Ectodermal cell (in vitro differentiated cells): Measurements from ENCODE around the gene DOK5.

Experiments
- H3K27ac ChIP-seq: 2 replicates; pipeline ENCODE4 v1.7.0; 2013; ENCODE audit warnings: mild to moderate bottlenecking, low read depth, low read length; ENCODE audit not compliant: insufficient read depth, poor library complexity, severe bottlenecking
- H3K27me3 ChIP-seq: 2 replicates; pipeline ENCODE4 v1.7.0; 2013; ENCODE audit warnings: mild to moderate bottlenecking, low read length; ENCODE audit not compliant: insufficient read depth, control insufficient read depth, poor library complexity, severe bottlenecking
- H3K36me3 ChIP-seq: one replicate; pipeline ENCODE4 v1.7.0; 2013; ENCODE audit warnings: low read length; ENCODE audit not compliant: control insufficient read depth, insufficient read depth
- H3K4me1 ChIP-seq: one replicate; pipeline ENCODE4 v1.7.0; 2013; ENCODE audit warnings: low read length; ENCODE audit not compliant: control insufficient read depth, insufficient read depth
- H3K4me3 ChIP-seq: 2 replicates; pipeline ENCODE4 v1.7.0; 2013; ENCODE audit warnings: low read depth, low read length, control low read depth; ENCODE audit not compliant: insufficient read depth
- H3K9me3 ChIP-seq: 2 replicates; pipeline ENCODE4 v1.7.0; 2013; ENCODE audit warnings: mild to moderate bottlenecking, low read length, moderate library complexity; ENCODE audit not compliant: control insufficient read depth
- WGBS, 2 experiments: methylation state at CpG; one replicate each; pipeline ENCODE4 v1.1.7; 2013; ENCODE audit warnings: missing lambda C conversion rate in 2 of 2; 5-methylcytosine and 5-hydroxymethylcytosine counted together

DOK5 gene

GRCh38 chr20:54650052-54650719, 174.8 kb downstream of the DOK5 start:
- Histone ChIP-seq H3K9me3 (no peaks in the 10 kb centered on the region), H3K4me1 (peaks cover 7% of the 10 kb centered on the region), H3K4me3 (no peak overlapping the region), H3K27me3 (no peaks in the 10 kb centered on the region), H3K27ac (no peak overlapping the region), H3K36me3 (no peaks in the 10 kb centered on the region)
- WGBS, 2 experiments, result 61 to 65% methylated on average over 3 to 4 of the region's 4 CpGs

- 90 to 99% methylated on average over 3 of the region's 3 CpGs for WGBS, 2 experiments
- no peaks in the 10 kb centered on the region for H3K27me3 ChIP-seq
- peaks cover 7% of the 10 kb centered on the region for H3K4me1 ChIP-seq
- no peak overlapping the region for H3K4me3 ChIP-seq
- no peak overlapping the region for H3K27ac ChIP-seq
- no peaks in the 10 kb centered on the region for H3K9me3 ChIP-seq
- no peaks in the 10 kb centered on the region for H3K36me3 ChIP-seq
Observed at GRCh38 chr20:54651252-54651651, 175.9 kb downstream of the DOK5 start.

GRCh38 chr20:54654450-54654849, 179.1 kb downstream of the DOK5 start:
- no peaks in the 10 kb centered on the region for H3K27me3 ChIP-seq
- no peaks in the 10 kb centered on the region for H3K36me3 ChIP-seq
- H3K4me1 ChIP-seq, result peaks cover 7% of the 10 kb centered on the region
- H3K9me3 ChIP-seq, result no peaks in the 10 kb centered on the region
- no peak overlapping the region for H3K4me3 ChIP-seq
- WGBS, 2 experiments, result 56 to 69% methylated on average over 4 of the region's 4 CpGs
- no peak overlapping the region for H3K27ac ChIP-seq

- Histone ChIP-seq H3K27ac (no peak overlapping the region), H3K4me1 (peaks cover 17% of the 10 kb centered on the region), H3K9me3 (no peaks in the 10 kb centered on the region), H3K4me3 (no peak overlapping the region), H3K36me3 (no peaks in the 10 kb centered on the region), H3K27me3 (no peaks in the 10 kb centered on the region)
- WGBS, 2 experiments, result 77 to 86% methylated on average over 2 of the region's 2 CpGs
Observed at GRCh38 chr20:54657268-54657826, 182.0 kb downstream of the DOK5 start.

GRCh38 chr20:54658525-54658924, 183.1 kb downstream of the DOK5 start:
- Histone ChIP-seq H3K4me1 (peaks cover 28% of the 10 kb centered on the region), H3K27me3 (no peaks in the 10 kb centered on the region), H3K4me3 (no peak overlapping the region), H3K36me3 (no peaks in the 10 kb centered on the region), H3K9me3 (no peaks in the 10 kb centered on the region), H3K27ac (no peak overlapping the region)
- WGBS, 2 experiments, result 89 to 96% methylated on average over 5 of the region's 5 CpGs

GRCh38 chr20:54661265-54661664, 185.9 kb downstream of the DOK5 start:
- peak overlapping the region; percentile 85 for H3K27ac ChIP-seq
- no peaks in the 10 kb centered on the region for H3K9me3 ChIP-seq
- WGBS, 2 experiments, result 64 to 70% methylated on average over 2 of the region's 3 CpGs
- H3K4me1 ChIP-seq, result peaks cover 21% of the 10 kb centered on the region
- no peak overlapping the region for H3K4me3 ChIP-seq
- H3K36me3 ChIP-seq, result no peaks in the 10 kb centered on the region
- H3K27me3 ChIP-seq, result no peaks in the 10 kb centered on the region

- Histone ChIP-seq H3K4me3 (no peak overlapping the region), H3K27me3 (no peaks in the 10 kb centered on the region), H3K36me3 (no peaks in the 10 kb centered on the region), H3K27ac (peak overlapping the region; percentile 85), H3K9me3 (no peaks in the 10 kb centered on the region), H3K4me1 (peaks cover 21% of the 10 kb centered on the region)
- WGBS, 2 experiments, result 1 to 2% methylated on average over 8 of the region's 8 CpGs
Observed at GRCh38 chr20:54661880-54662465, 186.6 kb downstream of the DOK5 start.

- Histone ChIP-seq H3K9me3 (no peaks in the 10 kb centered on the region), H3K27ac (no peak overlapping the region), H3K27me3 (no peaks in the 10 kb centered on the region), H3K4me3 (no peak overlapping the region), H3K4me1 (peaks cover 21% of the 10 kb centered on the region), H3K36me3 (no peaks in the 10 kb centered on the region)
- 94 to 100% methylated on average over 1 of the region's 1 CpG for WGBS, 2 experiments
Observed at GRCh38 chr20:54665812-54666211, 190.4 kb downstream of the DOK5 start.

GRCh38 chr20:54668271-54669039, 193.1 kb downstream of the DOK5 start:
- Histone ChIP-seq H3K36me3 (no peaks in the 10 kb centered on the region), H3K27me3 (no peaks in the 10 kb centered on the region), H3K4me1 (peaks cover 2% of the 10 kb centered on the region), H3K4me3 (no peak overlapping the region), H3K27ac (no peak overlapping the region), H3K9me3 (no peaks in the 10 kb centered on the region)
- WGBS, 2 experiments, result 56 to 59% methylated on average over 12 of the region's 12 CpGs

- H3K9me3 ChIP-seq, result no peaks in the 10 kb centered on the region
- no peaks in the 10 kb centered on the region for H3K27me3 ChIP-seq
- H3K36me3 ChIP-seq, result no peaks in the 10 kb centered on the region
- WGBS, 2 experiments, result 88 to 91% methylated on average over 4 of the region's 4 CpGs
- no peak overlapping the region for H3K4me3 ChIP-seq
- no peak overlapping the region for H3K27ac ChIP-seq
- no peaks in the 10 kb centered on the region for H3K4me1 ChIP-seq
Observed at GRCh38 chr20:54669040-54669363, 193.6 kb downstream of the DOK5 start.
